ENCODE data around the gene G6PD.
A peak's percentile ranks its signal among the peaks of the same experiment; 100 is the strongest.
"Not testable (repeated sequence)": the region's sequence is repeated elsewhere in the genome, so short reads cannot be mapped to it uniquely, and the experiment has no call there.

The G6PD gene

GRCh38 chrX:154546354-154547244, at the start of gene G6PD:
Gene G6PD, minus strand, starts transcription at chrX:154546846. Its CDS starts 691 bp downstream, at chrX:154546155.
- DNase-seq: peak; percentile 68 to 91 (median 78)

GRCh38 chrX:154595559-154596249, 49.1 kb upstream of the G6PD start:
- peak in 2 of 3 donors; percentile 23 to 28 for DNase-seq

- DNase-seq: no peak
Measured at GRCh38 chrX:154594491-154594890, 47.8 kb upstream of the G6PD start.

- no peak for DNase-seq
Measured at GRCh38 chrX:154593201-154593600, 46.6 kb upstream of the G6PD start.

- no peak for DNase-seq
Measured at GRCh38 chrX:154592505-154592904, 45.9 kb upstream of the G6PD start.

GRCh38 chrX:154590415-154590814, 43.8 kb upstream of the G6PD start:
- DNase-seq: not testable (repeated sequence)

- DNase-seq: not testable (repeated sequence)
Measured at GRCh38 chrX:154584585-154585183, 38.0 kb upstream of the G6PD start, which contains the start of gene CTAG1A. Gene CTAG1A, plus strand, starts transcription at chrX:154585133. Its CDS starts 74 bp downstream, at chrX:154585207.

- not testable (repeated sequence) for DNase-seq
Measured at GRCh38 chrX:154582994-154583393, 36.3 kb upstream of the G6PD start.

GRCh38 chrX:154575076-154575475, 28.4 kb upstream of the G6PD start:
- not testable (repeated sequence) for DNase-seq

- not testable (repeated sequence) for DNase-seq
Measured at GRCh38 chrX:154573061-154573460, 26.4 kb upstream of the G6PD start.

- DNase-seq: not testable (repeated sequence)
Measured at GRCh38 chrX:154570361-154570760, 23.7 kb upstream of the G6PD start.

GRCh38 chrX:154562295-154562694, 15.6 kb upstream of the G6PD start:
- not testable (repeated sequence) for DNase-seq

- DNase-seq: not testable (repeated sequence)
Measured at GRCh38 chrX:154560326-154560725, 13.7 kb upstream of the G6PD start.

GRCh38 chrX:154558896-154559295, 12.2 kb upstream of the G6PD start:
- not testable (repeated sequence) for DNase-seq

GRCh38 chrX:154558060-154558690, 11.5 kb upstream of the G6PD start:
- not testable (repeated sequence) for DNase-seq

GRCh38 chrX:154552112-154552806, 5.6 kb upstream of the G6PD start:
- not testable (repeated sequence) for DNase-seq

GRCh38 chrX:154549766-154550165, 3.1 kb upstream of the G6PD start:
- DNase-seq: no peak

GRCh38 chrX:154548028-154548316, 1.3 kb upstream of the G6PD start:
- peak in 2 of 3 donors; percentile 18 to 19 for DNase-seq

GRCh38 chrX:154547245-154548027, 790 bp upstream of the G6PD start, which contains the start of gene IKBKG:
Gene IKBKG, plus strand, starts transcription at chrX:154547620. Its CDS starts 4,383 bp downstream, at chrX:154552003.
- peak; percentile 91 to 95 (median 92) for DNase-seq

- no peak for DNase-seq
Measured at GRCh38 chrX:154545673-154546274, 872 bp downstream of the G6PD start.
